Measurements from ENCODE around the gene WRNIP1. TPM values are rescaled to one million over a fixed set of nuclear protein-coding genes. Genes with fewer than 3 reads are reported as not detected.

WRNIP1 gene
- total and polyA plus RNA-seq, 9 of the 15 experiments (the other 6 are each of a cell fraction or from before 2014, with no cell fraction given) = 13.2 to 63.6 (median 48.6) TPM

- no peak for TF ChIP-seq PTBP1 (IDR thresholded peaks at IDR 0.05; ENCODE audit: low read depth, low read length)
- TF ChIP-seq HMGN3 (IDR thresholded peaks at IDR 0.05; ENCODE audit: borderline replicate concordance, extremely low read depth, insufficient read length, low read depth, low read length) = no peak
Observed at GRCh38 chr6:2795956-2796355, 30.8 kb downstream of the WRNIP1 start (continued).

DNA sequence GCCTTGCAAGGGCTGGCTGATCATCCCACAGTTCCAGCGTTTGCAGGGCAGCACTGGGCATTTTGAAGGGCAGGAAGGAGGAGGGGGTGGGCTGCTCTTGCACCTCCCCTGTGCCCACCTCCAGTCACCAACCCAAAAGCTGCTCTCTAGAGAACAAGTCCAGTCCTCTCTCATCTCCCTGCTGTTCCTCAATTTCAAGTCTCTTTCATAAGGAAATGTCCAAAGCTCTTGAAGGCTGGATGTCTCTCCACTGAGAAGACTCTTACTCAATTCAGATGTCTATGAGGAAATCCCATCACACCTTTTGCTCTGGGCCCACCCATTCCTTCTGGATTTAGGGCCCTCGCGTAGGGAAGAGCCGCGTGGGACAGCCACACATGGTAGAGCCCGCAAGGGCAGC is 31.7 kb downstream of the WRNIP1 start:
- in situ Hi-C loops (cut with MboI) (no loop called here), intact Hi-C loops (cut with micrococcal nuclease) (no loop called here)
- H3K4me3 ChIP-seq = no peak overlapping the region
- ATAC-seq (no peak), DNase-seq (ENCODE audit: extremely low read depth in 1 of 4, low spot score in 3 of 4) (no peak), FAIRE-seq (no peak)
- ChIA-PET CTCF (ENCODE audit: low intra/inter-chr PET ratio) (no interaction called here), POLR2A (interaction anchor here (0.6 to 2.8 kb wide), 6 partner anchors 9 to 783 kb away, joined by 3 to 12 read pairs (median 4); no protein-coding TSS in a partner anchor)
- no peaks in the 10 kb centered on the region for H3K27me3 ChIP-seq (ENCODE audit: control insufficient read depth in 2 of 2, insufficient read depth in 2 of 2, low read length in 2 of 2)
- H3K36me3 ChIP-seq (ENCODE audit: control insufficient read depth, insufficient read depth, low read length) = no peaks in the 10 kb centered on the region
- no peak overlapping the region for H2AFZ ChIP-seq (ENCODE audit: low read depth, low read length)
- H3K9me3 ChIP-seq (replicated peaks; ENCODE audit: control insufficient read depth, insufficient read depth, low read depth, low read length) = 0 out of 2 replicates have a peak, but pooled peaks cover 4% of the 10 kb centered on the region
- no peaks in the 10 kb centered on the region for H3K79me2 ChIP-seq (ENCODE audit: control insufficient read depth, insufficient read depth, low read length)
- H3K9ac ChIP-seq (ENCODE audit: insufficient read depth in 1 of 2, low read depth in 2 of 2, low read length in 2 of 2) = peak overlapping the region in 1 of 2 experiments; percentile 11; a peak in 2 of 4 replicates
- H3K4me1 ChIP-seq (replicated peaks in 1 of 2; ENCODE audit: control insufficient read depth in 2 of 2, insufficient read depth in 2 of 2, low read length in 2 of 2) = peaks cover 13% of the 10 kb centered on the region in 2 experiments
- 76% methylated on average over 5 of the region's 6 CpGs for WGBS (ENCODE audit: insufficient coverage, low coverage, missing lambda C conversion rate)
- H3K9me1 ChIP-seq (ENCODE audit: control insufficient read depth, insufficient read depth, low read length) = no peaks in the 10 kb centered on the region
- no peaks in the 10 kb centered on the region for H4K20me1 ChIP-seq (replicated peaks; ENCODE audit: control insufficient read depth, insufficient read depth, low read length)
- no peak for TF ChIP-seq ZNF41 (CRISPR knock-in tag; conservative IDR thresholded peaks at IDR 0.05)
- TF ChIP-seq PHF8 (IDR thresholded peaks at IDR 0.05; ENCODE audit: borderline replicate concordance, low read length) = no peak
- 0 out of 2 replicates have a peak, but pooled peaks have one; percentile 18 for TF ChIP-seq SPI1 (IDR thresholded peaks at IDR 0.05; ENCODE audit: borderline replicate concordance, low read depth, low read length)
- no TSS peak for BruUV-seq (replicated peaks)
- H3K4me2 ChIP-seq (ENCODE audit: insufficient read depth, low read length) = no peak overlapping the region
- no peak overlapping the region for H3K27ac ChIP-seq (ENCODE audit: extremely low read depth, low read depth, low read length)
